ENCODE results near the gene INTS3.

The INTS3 gene

DNA sequence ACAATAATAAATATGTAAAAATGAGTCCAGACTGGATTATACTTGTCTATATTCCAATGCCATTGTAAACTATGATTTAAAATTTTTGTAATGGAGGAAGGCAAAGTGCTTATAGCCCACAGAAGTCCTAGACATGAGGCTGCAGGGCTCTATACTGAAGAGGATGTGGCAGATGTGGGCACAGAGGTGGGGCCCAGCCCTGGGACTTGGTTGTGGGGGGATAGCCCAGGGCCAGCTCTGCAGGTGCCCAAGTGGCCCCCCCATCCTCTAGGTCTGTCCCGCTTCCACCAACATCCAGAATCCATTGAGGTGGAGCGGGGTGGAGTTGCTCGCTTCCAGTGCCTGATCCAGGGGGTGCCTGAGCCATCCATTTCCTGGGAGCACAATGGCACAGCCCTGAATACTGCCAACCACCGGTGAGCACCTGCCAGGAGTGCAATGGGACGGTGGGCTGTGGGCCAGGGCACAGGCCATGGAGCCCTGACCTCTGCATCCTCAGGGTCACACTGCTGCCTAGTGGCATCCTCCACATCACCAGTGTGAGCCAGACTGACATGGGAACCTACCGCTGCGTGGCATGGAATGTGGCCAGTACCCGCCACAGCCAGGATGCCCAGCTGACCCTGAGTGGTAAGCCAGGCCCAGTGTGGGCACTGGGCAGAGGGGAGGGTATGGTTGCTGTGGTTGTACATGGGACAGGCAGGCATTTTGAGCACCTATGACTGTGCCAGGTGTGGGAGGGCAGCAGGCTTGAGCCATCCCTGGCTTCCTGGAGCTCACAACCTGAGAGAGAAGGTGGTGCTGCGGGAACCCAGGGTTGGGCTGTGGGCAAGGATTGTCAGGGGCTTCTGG is 68.3 kb downstream of the INTS3 start:
- TF ChIP-seq, protein P1, sequence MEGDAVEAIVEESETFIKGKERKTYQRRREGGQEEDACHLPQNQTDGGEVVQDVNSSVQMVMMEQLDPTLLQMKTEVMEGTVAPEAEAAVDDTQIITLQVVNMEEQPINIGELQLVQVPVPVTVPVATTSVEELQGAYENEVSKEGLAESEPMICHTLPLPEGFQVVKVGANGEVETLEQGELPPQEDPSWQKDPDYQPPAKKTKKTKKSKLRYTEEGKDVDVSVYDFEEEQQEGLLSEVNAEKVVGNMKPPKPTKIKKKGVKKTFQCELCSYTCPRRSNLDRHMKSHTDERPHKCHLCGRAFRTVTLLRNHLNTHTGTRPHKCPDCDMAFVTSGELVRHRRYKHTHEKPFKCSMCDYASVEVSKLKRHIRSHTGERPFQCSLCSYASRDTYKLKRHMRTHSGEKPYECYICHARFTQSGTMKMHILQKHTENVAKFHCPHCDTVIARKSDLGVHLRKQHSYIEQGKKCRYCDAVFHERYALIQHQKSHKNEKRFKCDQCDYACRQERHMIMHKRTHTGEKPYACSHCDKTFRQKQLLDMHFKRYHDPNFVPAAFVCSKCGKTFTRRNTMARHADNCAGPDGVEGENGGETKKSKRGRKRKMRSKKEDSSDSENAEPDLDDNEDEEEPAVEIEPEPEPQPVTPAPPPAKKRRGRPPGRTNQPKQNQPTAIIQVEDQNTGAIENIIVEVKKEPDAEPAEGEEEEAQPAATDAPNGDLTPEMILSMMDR (IDR thresholded peaks at IDR 0.05; ENCODE audit: low read depth, low read length) = no peak
- DNase-seq (ENCODE audit: extremely low read depth, low read depth) = no peak

DNA sequence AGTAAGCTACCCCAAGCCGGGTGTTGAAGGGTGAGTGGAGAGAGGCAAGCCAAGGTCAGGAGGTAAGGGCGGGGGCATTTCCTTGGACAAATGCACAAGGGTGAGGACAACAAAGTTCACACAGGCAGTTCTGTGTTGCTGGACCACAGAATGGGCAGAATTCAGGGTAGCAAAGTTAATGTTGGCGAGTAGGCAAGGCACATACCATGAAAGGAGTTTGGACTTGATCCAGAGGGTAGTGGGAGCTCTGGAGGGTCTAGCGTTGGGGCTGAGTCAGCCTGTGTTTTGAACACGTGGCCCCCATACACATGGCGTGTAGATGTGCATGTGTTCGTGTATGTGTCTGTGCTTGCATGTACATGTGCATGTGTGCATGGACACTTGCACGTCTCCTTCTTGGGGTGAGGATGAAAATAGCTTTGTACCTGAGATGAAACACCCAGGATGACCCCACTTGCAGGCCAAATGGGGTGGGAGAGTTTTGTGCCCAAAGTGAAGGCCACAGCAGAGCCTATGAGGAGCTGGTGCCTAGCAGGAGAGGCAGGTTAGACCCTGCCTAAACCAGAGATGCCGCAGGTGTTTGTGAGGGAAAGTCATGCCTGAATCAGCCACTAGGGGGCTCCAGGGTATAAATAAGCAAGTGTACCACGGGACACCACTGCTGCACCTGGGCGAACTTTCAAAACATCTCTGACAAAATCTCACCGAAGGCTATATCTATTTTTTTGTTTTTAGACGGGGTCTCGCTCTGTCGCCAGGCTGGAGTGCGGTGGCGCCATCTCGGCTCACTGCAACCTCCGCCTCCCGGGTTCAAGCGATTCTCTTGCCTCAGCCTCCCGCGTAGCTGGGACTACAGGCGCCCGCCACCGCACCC is 69.2 kb downstream of the INTS3 start:
- DNase-seq (ENCODE audit: extremely low read depth, low read depth) = no peak

DNA sequence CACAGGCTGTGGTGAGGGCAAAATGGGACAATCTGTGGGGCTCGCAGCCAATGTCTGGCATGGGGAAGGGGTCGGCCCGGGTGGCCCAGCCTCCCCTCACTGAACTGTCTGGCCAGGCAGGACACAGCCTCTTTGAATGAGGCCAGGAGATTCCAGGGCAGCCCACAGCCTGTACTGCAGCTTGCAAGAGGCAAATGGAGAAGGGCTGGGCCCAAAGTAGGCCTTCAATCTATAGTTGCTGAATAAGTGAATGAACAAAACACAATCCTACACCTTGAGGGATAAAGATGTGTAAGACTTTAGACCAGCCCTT is 70.6 kb downstream of the INTS3 start:
- TF ChIP-seq, protein P1 (IDR thresholded peaks at IDR 0.05; ENCODE audit: low read depth, low read length) = no peak
- no peak for DNase-seq (ENCODE audit: extremely low read depth, low read depth)

More for the DNA sequence above, 69.2 kb downstream of the INTS3 start:
- TF ChIP-seq, protein P1 (IDR thresholded peaks at IDR 0.05; ENCODE audit: low read depth, low read length) = peak; percentile 80

DNA sequence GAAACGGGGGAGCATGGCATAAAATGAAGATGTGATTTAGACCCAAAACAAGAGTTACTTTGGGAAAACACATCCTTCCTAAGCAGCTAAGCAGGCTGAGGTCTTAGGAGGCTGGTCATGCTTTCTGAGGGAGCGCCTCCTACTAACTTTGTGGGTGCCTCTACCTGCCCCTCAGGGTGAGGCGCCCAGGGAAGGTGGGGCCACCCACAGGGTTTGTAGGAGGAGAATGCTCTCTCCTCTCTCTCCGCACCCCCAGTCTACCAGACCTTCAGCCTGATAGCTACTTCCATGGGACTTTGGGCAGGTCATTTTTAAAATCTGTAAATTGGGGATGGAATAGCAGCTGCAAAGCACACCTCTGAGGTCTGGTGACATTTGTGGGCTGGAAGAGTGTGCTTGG is 71.2 kb downstream of the INTS3 start:
- no peak for DNase-seq (ENCODE audit: extremely low read depth, low read depth)

DNA sequence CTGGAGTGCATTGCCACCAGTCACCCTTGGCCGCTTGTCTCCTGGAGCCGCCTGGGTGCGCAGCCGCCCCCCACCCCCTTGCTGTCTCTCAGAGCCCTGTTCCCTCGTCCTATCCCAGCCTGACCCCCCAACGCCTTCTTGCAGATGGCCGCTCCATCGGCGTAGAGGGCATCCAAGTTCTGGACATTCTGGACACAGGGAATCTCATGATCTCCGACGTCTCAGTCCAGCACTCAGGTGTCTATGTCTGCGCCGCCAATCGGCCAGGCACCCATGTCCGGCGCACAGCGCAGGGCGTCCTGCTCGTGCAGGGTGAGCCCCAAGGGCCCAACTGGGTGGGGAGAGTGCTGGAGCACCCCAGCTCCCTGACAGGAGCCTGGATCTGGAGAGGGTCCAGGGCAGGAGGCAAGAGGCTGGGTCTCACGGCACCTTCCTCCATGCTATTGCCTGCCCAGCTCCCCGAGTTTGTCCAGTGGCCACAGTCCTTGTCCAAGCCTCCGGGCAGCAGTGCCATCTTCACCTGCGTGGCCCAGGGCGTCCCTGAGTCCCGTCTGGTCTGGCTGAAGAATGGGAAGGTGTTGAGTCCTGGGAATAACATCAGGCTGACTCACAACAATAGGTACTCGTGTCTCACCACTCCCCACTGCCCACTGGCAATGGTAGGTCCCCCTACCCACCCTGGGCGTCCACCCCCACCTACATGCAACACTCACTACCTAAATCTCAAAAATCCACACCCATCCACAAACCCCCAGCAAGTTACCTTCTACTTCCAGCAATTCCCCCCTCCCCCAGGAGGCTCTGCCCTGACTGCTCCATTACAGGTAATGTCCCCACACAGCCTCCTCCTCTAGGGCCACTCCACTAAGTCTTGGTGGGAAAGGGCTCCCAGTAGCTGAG is 72.0 kb downstream of the INTS3 start:
- TF ChIP-seq, protein P1 (IDR thresholded peaks at IDR 0.05; ENCODE audit: low read depth, low read length) = no peak
- no peak for DNase-seq (ENCODE audit: extremely low read depth, low read depth)

More for the DNA sequence above, 71.2 kb downstream of the INTS3 start:
- TF ChIP-seq, protein P1 (IDR thresholded peaks at IDR 0.05; ENCODE audit: low read depth, low read length) = no peak

DNA sequence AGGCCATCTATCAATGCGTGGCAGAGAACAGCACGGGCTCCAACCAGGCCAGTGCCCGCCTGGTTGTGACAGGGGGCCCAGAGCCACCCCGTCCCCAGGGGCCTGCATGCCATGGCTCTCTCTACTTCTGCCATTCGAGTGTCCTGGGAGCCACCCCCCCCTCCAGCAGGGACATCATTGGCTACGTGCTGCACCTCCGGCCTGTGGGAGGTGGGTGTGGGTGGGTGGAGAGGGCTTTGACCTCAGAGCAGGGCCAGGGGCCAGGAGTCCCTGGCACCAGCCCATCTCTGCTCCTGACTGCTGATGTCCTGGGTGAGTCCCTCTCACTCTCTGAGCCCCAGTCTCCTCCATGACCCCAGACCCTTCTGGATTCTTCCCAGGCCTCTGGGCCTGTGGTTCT is 72.7 kb downstream of the INTS3 start:
- no peak for DNase-seq (ENCODE audit: extremely low read depth, low read depth)
- TF ChIP-seq, protein P1 (IDR thresholded peaks at IDR 0.05; ENCODE audit: low read depth, low read length) = no peak

Measured in AG09319 (cell line).